DND-41 (cell line): ENCODE results near the gene MAD2L1BP.
"Not testable (repeated sequence)": the region's sequence is repeated elsewhere in the genome, so short reads cannot be mapped to it uniquely, and the experiment has no call there.

Experiments
- EZH2 ChIP-seq: IDR thresholded peaks from 3 replicates; pipeline ENCODE4 v1.6.1; 2012; ENCODE audit warnings: borderline replicate concordance, low read depth, mild to moderate bottlenecking, moderate library complexity, low read length, inconsistent platforms; ENCODE audit not compliant: severe bottlenecking
- TF ChIP-seq, protein P1 (sequence below): IDR thresholded peaks from 2 replicates; pipeline ENCODE4 v1.5.1; 2012; ENCODE audit warnings: borderline replicate concordance, low read length, moderate library complexity, mild to moderate bottlenecking; ENCODE audit not compliant: poor library complexity, severe bottlenecking; ENCODE audit errors: extremely low read depth

- TF ChIP-seq, protein P1, sequence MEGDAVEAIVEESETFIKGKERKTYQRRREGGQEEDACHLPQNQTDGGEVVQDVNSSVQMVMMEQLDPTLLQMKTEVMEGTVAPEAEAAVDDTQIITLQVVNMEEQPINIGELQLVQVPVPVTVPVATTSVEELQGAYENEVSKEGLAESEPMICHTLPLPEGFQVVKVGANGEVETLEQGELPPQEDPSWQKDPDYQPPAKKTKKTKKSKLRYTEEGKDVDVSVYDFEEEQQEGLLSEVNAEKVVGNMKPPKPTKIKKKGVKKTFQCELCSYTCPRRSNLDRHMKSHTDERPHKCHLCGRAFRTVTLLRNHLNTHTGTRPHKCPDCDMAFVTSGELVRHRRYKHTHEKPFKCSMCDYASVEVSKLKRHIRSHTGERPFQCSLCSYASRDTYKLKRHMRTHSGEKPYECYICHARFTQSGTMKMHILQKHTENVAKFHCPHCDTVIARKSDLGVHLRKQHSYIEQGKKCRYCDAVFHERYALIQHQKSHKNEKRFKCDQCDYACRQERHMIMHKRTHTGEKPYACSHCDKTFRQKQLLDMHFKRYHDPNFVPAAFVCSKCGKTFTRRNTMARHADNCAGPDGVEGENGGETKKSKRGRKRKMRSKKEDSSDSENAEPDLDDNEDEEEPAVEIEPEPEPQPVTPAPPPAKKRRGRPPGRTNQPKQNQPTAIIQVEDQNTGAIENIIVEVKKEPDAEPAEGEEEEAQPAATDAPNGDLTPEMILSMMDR = not testable (repeated sequence)
- not testable (repeated sequence) for TF ChIP-seq EZH2
Observed at GRCh38 chr6:43662948-43663347, 27.3 kb downstream of the MAD2L1BP start.
